ENCODE results near the gene NACC2.

NACC2 gene

DNA sequence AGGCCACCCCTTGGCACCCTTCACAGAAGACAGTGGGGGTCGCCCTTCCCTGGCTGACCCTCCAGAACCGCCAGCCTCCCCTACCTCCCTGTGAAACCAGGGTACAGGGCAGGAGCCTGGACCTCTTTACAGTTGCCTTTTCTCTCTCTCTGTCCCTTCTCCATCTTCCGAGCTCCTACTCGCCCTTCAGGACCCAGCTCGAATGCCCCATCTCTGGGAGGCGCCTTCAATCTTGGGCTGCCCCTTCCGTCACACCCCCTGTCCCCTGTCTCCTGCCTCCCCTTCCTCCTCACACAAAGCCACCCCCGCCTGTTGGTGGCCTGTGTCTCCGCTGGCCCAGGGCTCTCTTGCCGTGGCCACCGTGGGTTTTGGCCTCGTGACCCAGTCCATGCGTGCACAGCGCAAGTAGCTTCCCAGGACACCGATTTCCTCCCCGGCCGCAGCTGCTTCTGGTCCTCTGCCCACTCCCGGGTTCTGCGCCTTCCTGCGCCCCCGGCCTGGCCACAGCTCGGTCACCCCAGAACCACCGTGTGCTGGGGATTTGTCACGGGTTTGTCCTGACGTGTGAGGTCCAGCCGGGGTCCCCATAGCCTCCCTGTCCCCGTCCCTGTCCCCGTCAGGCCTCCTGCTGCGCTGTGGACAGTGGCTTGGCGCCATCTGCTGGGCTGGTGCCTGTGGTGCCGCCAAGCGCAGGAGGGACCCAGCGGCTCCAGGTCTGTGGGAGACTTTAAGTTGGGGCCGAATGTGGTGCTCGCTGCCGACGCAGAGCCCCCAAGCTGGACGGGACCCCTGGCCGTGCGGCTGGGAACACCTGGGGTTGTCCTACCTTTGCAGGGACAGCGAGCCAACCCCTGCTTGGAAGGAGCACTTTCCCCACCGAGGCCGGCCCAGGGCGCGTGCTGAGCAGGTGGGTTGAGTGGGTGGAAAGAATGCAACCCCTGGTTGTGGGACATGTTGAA lies 27.6 kb upstream of the NACC2 start:
- H3K4me1 ChIP-seq (ENCODE audit: control insufficient read depth in 1 of 2, insufficient read depth in 2 of 2, low read length in 2 of 2) = peaks cover 6 to 16% of the 10 kb centered on the region in 2 donors
- no peaks in the 10 kb centered on the region for H3K27me3 ChIP-seq (ENCODE audit: low read depth, low read length)
- H3K27ac ChIP-seq (ENCODE audit: low read length) = no peak overlapping the region
- no peaks in the 10 kb centered on the region for H3K9me3 ChIP-seq (ENCODE audit: control insufficient read depth in 1 of 2, low read length in 2 of 2)
- peak overlapping the region in 1 of 2 donors; percentile 25 for H3K4me3 ChIP-seq (ENCODE audit: low read depth in 1 of 2, low read length in 2 of 2)
- no peaks in the 10 kb centered on the region for H3K36me3 ChIP-seq (ENCODE audit: control insufficient read depth in 1 of 2, insufficient read depth in 2 of 2, low read length in 2 of 2)

DNA sequence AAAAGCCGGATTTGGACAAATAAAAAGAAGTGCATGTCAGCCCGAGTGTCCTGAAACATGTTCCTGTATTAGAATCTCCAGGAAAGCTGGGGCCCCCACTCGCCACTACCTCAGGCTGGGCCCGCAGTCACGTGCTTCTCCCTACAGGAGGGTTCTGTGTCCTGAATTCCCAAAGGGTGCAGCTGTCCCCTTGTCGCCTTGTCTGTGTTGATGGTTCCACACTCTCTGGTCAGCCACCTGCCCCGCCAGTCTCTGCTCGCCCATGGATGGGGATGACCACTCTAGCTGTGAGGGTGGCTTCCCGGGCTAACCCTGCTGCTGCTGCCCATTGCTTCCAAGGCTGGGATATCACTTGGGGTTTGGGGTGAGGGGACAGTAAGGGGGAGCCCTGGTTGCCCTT lies 26.7 kb upstream of the NACC2 start:
- Histone ChIP-seq H3K4me3 (ENCODE audit: low read depth in 1 of 2, low read length in 2 of 2) (no peak overlapping the region), H3K27ac (ENCODE audit: low read length) (no peak overlapping the region), H3K36me3 (ENCODE audit: control insufficient read depth in 1 of 2, insufficient read depth in 2 of 2, low read length in 2 of 2) (no peaks in the 10 kb centered on the region), H3K27me3 (ENCODE audit: low read depth, low read length) (no peaks in the 10 kb centered on the region), H3K9me3 (ENCODE audit: control insufficient read depth in 1 of 2, low read length in 2 of 2) (no peaks in the 10 kb centered on the region), H3K4me1 (ENCODE audit: control insufficient read depth in 1 of 2, insufficient read depth in 2 of 2, low read length in 2 of 2) (peaks cover 6 to 25% of the 10 kb centered on the region in 2 donors)

DNA sequence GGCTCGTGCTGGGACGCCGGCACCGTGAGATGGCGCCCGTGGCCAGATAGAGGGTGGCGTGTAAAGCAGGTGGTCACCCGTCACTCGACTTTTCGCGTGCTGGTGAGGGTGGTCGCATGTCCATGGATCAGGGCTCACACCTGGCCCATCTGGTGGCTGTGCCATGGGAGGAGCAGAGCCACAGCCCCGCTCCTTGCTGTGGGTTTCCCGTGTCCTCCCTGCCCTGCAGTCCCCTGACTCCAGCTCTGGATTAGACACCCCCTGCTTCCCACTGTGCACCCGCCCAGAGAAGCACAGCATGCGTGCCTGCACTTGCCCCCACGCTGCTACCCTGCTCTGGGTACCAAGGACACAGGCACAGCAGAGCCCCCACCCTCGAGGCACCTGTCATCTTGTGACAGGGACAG lies 25.4 kb upstream of the NACC2 start:
- Histone ChIP-seq H3K9me3 (ENCODE audit: control insufficient read depth in 1 of 2, low read length in 2 of 2) (no peaks in the 10 kb centered on the region), H3K27ac (ENCODE audit: low read length) (no peak overlapping the region), H3K36me3 (ENCODE audit: control insufficient read depth in 1 of 2, insufficient read depth in 2 of 2, low read length in 2 of 2) (peaks cover 0 to 12% of the 10 kb centered on the region in 2 donors), H3K4me3 (ENCODE audit: low read depth in 1 of 2, low read length in 2 of 2) (no peak overlapping the region), H3K27me3 (ENCODE audit: low read depth, low read length) (no peaks in the 10 kb centered on the region), H3K4me1 (ENCODE audit: control insufficient read depth in 1 of 2, insufficient read depth in 2 of 2, low read length in 2 of 2) (peaks cover 6 to 26% of the 10 kb centered on the region in 2 donors)

DNA sequence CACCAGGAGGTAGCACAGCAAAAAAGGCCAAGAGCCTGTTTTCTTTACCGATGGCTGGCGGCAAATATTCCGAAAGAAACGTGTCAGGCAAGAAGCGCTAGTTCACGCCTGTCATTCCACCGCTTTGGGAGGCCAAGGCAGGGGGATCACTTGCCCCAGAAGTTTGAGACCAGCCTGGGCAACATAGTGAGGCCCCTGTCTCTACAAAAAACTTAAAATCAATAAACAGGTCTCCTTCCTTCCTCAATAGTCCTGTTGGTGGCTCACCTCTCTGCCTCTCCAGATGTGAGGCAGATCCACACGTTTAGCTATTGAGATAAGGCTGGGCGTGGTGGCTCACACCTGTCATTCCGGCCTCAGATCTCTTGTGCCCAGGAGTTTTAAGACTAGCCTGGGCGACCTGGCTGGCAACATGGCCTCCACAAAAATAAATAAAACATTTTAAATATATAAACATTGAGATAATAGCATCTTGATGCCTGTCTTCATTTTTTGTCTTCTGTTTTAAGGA lies 24.8 kb upstream of the NACC2 start:
- peak overlapping the region; percentile 39 to 75 for H3K4me3 ChIP-seq (ENCODE audit: low read depth in 1 of 2, low read length in 2 of 2)
- peaks cover 0 to 17% of the 10 kb centered on the region in 2 donors for H3K36me3 ChIP-seq (ENCODE audit: control insufficient read depth in 1 of 2, insufficient read depth in 2 of 2, low read length in 2 of 2)
- H3K4me1 ChIP-seq (ENCODE audit: control insufficient read depth in 1 of 2, insufficient read depth in 2 of 2, low read length in 2 of 2) = peaks cover 6 to 26% of the 10 kb centered on the region in 2 donors
- H3K27ac ChIP-seq (ENCODE audit: low read length) = peak overlapping the region; percentile 51
- no peaks in the 10 kb centered on the region for H3K27me3 ChIP-seq (ENCODE audit: low read depth, low read length)
- H3K9me3 ChIP-seq (ENCODE audit: control insufficient read depth in 1 of 2, low read length in 2 of 2) = no peaks in the 10 kb centered on the region

DNA sequence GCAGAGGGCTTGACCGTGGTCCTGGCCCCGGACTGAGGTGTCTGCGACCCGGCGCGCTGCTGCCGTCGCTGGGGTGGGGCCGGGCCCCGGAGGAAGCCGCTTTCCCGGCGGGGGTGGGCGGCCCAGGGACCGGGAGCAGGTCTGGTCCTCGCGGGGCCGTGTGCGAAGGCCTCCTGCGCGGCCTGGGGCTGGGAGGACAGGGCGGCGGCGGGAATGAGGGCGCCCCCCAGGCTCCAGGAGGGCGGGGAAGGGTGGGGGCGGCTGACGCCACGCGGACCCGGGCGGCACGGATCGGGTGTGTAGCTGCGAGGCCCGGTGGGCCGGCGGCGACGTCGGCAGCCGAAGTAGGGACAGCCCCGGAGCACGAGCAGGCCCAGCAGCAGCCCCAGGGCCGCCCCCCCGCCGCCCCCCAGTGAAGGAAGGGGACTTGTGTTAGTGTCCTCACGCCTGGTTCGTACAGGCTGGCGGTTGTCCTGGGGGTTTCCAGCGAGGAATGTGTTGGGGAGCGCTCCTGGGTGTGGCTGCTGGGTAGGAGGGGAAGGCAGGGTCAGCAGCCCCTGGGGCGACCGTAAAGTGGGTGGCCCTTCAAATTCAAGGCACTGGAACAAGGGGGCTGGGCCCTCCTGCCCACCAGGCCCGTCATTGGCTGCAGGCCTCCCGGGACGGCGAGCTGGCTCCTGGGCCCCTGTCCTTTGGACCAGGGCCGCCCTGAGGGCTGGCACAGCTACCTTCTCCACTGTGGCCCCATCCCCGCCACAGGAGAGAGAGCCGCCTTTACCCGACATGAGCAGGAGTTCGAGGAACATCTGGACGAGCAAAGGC lies 24.2 kb upstream of the NACC2 start:
- H3K27me3 ChIP-seq (ENCODE audit: low read depth, low read length) = no peaks in the 10 kb centered on the region
- H3K4me1 ChIP-seq (ENCODE audit: control insufficient read depth in 1 of 2, insufficient read depth in 2 of 2, low read length in 2 of 2) = peaks cover 6 to 26% of the 10 kb centered on the region in 2 donors
- peak overlapping the region; percentile 51 for H3K27ac ChIP-seq (ENCODE audit: low read length)
- peak overlapping the region; percentile 39 to 75 for H3K4me3 ChIP-seq (ENCODE audit: low read depth in 1 of 2, low read length in 2 of 2)
- H3K36me3 ChIP-seq (ENCODE audit: control insufficient read depth in 1 of 2, insufficient read depth in 2 of 2, low read length in 2 of 2) = peaks cover 0 to 22% of the 10 kb centered on the region in 2 donors
- H3K9me3 ChIP-seq (ENCODE audit: control insufficient read depth in 1 of 2, low read length in 2 of 2) = no peaks in the 10 kb centered on the region

DNA sequence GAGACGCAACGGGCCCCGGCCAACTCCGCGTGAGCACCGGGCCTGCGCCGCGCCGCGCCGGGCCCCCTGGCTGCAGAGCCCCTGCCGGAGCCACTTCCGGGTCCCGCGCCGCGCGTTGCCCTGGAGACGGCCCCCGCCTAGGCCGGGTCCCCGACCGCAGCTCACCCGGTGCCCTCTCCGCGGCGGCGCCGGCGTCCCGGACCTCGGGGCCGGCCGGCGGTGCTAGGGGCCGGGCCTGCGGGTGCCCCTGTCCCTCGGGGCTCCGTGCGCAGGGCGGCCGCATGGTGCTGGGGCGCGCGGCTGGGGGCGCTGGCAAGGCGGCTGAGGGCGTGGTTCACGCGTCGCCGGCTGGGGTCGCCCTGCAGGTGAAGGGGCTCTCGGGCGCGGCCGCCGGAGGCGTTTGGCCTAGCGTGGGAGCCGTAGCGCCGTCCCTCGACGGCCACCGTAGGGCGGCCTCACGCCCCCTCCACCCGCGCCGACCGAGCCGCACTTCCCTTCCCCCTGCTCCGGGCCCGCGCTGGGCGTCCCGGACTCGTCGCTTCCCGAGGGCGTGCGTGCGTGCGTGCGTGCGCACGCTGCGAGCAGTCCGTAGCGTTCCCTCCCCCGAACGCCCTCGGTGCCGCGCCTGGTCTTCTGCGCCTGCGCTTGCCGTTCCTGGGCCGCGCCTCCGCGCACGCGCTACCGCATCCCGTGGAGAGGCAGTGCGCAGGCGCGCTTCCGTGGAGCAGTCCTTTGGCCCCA lies 23.4 kb upstream of the NACC2 start, which contains the start of gene TMEM250:
Gene TMEM250 (minus strand): TSS at position 556 of the 741 bp plus-strand sequence. CDS start 1,975 bp downstream, outside the sequence.
- H3K36me3 ChIP-seq (ENCODE audit: control insufficient read depth in 1 of 2, insufficient read depth in 2 of 2, low read length in 2 of 2) = peaks cover 0 to 24% of the 10 kb centered on the region in 2 donors
- peak within 1 kb of the TSS; percentile 56 to 75 for H3K4me3 ChIP-seq (ENCODE audit: low read depth in 1 of 2, low read length in 2 of 2)
- H3K4me1 ChIP-seq (ENCODE audit: control insufficient read depth in 1 of 2, insufficient read depth in 2 of 2, low read length in 2 of 2) = peaks cover 6 to 26% of the 10 kb centered on the region in 2 donors
- H3K27ac ChIP-seq (ENCODE audit: low read length) = peak within 1 kb of the TSS; percentile 63
- H3K9me3 ChIP-seq (ENCODE audit: control insufficient read depth in 1 of 2, low read length in 2 of 2) = no peaks in the 10 kb centered on the region
- H3K27me3 ChIP-seq (ENCODE audit: low read depth, low read length) = no peaks in the 10 kb centered on the region

DNA sequence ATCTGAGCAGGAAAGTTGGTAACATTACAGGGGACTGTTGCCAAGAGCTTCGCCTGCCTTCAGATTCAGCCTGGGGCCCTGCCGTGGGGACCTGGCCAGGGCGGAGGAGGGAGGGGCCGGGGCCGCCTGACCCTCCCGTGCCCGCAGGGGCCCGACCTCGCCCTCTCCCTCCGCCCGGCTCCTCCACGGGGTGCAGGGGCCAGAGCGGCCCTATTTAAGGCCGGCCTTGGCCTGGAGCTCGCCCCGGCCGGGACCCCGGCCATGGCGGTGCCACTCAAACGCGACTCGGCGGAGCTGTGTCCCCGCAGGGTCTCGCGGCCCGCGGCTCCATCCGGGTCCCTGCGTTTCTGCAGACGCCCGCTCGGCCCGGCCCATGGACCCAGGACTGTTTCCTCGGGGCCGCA lies 22.8 kb upstream of the NACC2 start:
- no peaks in the 10 kb centered on the region for H3K9me3 ChIP-seq (ENCODE audit: control insufficient read depth in 1 of 2, low read length in 2 of 2)
- no peaks in the 10 kb centered on the region for H3K27me3 ChIP-seq (ENCODE audit: low read depth, low read length)
- peak overlapping the region; percentile 63 for H3K27ac ChIP-seq (ENCODE audit: low read length)
- peak overlapping the region; percentile 56 to 75 for H3K4me3 ChIP-seq (ENCODE audit: low read depth in 1 of 2, low read length in 2 of 2)
- H3K4me1 ChIP-seq (ENCODE audit: control insufficient read depth in 1 of 2, insufficient read depth in 2 of 2, low read length in 2 of 2) = peaks cover 6 to 26% of the 10 kb centered on the region in 2 donors
- H3K36me3 ChIP-seq (ENCODE audit: control insufficient read depth in 1 of 2, insufficient read depth in 2 of 2, low read length in 2 of 2) = peaks cover 0 to 24% of the 10 kb centered on the region in 2 donors

DNA sequence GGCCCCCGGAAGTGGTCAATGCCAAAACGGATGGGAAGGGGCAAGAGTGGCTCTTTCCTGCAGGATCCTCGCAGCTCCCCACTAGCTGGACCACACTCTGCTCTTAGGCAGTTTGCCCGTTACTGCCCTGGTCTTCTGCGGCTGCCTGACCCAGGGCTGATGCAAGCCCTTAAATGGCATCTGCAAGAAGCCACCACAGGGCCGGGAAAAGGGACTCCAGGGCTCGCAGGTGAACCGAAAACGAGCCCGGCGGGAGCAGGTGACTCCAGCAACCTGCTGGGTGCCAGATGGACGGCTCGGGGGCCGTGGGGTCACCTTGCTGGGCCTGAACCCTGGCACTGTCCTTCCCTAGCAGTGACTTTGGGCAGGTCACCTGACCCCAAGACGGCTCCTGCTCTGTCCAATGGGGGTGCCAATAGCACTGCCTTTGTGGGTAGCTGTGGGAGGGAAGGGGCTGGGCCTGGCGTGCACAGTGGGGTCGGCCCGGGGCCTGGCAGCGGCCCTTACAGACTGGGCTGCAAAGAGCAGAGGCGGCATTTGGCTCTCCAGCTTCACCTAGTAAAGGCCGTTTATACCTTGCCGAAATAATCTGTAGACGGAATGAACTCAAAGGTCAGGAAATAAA lies 22.3 kb upstream of the NACC2 start:
- Histone ChIP-seq H3K4me3 (ENCODE audit: low read depth in 1 of 2, low read length in 2 of 2) (peak overlapping the region; percentile 56 to 75), H3K27me3 (ENCODE audit: low read depth, low read length) (no peaks in the 10 kb centered on the region), H3K36me3 (ENCODE audit: control insufficient read depth in 1 of 2, insufficient read depth in 2 of 2, low read length in 2 of 2) (peaks cover 0 to 24% of the 10 kb centered on the region in 2 donors), H3K9me3 (ENCODE audit: control insufficient read depth in 1 of 2, low read length in 2 of 2) (no peaks in the 10 kb centered on the region), H3K27ac (ENCODE audit: low read length) (peak overlapping the region; percentile 63), H3K4me1 (ENCODE audit: control insufficient read depth in 1 of 2, insufficient read depth in 2 of 2, low read length in 2 of 2) (peaks cover 6 to 26% of the 10 kb centered on the region in 2 donors)

DNA sequence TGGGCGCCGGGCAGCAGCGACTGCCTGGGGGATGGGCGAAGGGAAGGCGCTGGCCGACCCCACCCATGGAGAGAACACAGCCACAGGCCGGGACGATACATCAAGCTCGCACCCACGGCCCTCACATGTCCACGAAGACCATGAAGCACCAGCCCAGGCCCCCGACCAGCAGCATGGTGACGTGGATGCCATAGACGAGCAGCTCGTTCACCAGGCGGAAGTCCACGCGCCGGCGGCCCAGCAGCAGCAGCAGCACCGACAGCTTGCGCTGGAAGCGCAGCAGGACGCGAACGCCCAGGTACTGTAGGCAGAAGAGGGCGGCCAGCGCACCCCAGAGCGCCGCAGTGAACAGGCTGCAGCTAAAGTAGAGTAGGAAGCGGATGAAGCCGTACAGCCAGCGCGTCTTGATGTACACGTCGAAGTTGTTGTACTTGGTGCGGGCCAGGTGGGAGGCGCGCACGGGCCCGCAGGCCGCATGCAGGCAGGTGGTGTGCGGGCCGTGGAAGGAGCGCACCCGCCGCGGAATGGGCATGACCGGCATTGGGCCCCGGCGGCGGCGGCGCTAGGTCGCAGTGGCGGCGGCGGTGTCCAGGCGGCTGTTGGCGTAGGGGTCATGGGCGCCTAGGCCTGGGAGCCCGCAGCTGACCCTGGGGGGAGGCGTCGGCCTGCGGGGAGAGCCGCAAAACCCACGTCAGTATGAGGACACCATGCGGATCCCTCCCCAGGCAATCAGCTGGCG lies 21.4 kb upstream of the NACC2 start:
- Histone ChIP-seq H3K36me3 (ENCODE audit: control insufficient read depth in 1 of 2, insufficient read depth in 2 of 2, low read length in 2 of 2) (peaks cover 0 to 24% of the 10 kb centered on the region in 2 donors), H3K9me3 (ENCODE audit: control insufficient read depth in 1 of 2, low read length in 2 of 2) (no peaks in the 10 kb centered on the region), H3K4me3 (ENCODE audit: low read depth in 1 of 2, low read length in 2 of 2) (no peak overlapping the region), H3K4me1 (ENCODE audit: control insufficient read depth in 1 of 2, insufficient read depth in 2 of 2, low read length in 2 of 2) (peaks cover 6 to 26% of the 10 kb centered on the region in 2 donors), H3K27me3 (ENCODE audit: low read depth, low read length) (no peaks in the 10 kb centered on the region), H3K27ac (ENCODE audit: low read length) (no peak overlapping the region)

All from muscle layer of duodenum (tissue), 2 donors.